Cardiac fibroblast (primary cell): Measurements from ENCODE around the gene PLCD3.
A peak's percentile ranks its signal among the peaks of the same experiment; 100 is the strongest.
"Not testable (repeated sequence)": the region's sequence is repeated elsewhere in the genome, so short reads cannot be mapped to it uniquely, and the experiment has no call there.

Source experiments
- DNase-seq, 2 donors: peaks; one replicate each; pipeline versions ENCODE4 v3.0.0 to v3.0.0-alpha.2; 2010; ENCODE audit warnings: low read depth in 2 of 2
- H3K4me3 ChIP-seq, 2 donors: replicated peaks in 1 of 2; 1 replicate in 1 of 2; 2 replicates in 1 of 2; pipeline ENCODE4 v1.5.1; 2011; ENCODE audit warnings: low read depth in 2 of 2, low read length in 2 of 2, mild to moderate bottlenecking in 2 of 2, moderate library complexity in 1 of 2
- TF ChIP-seq, protein P1 (sequence below): IDR thresholded peaks from one replicate; pipeline ENCODE4 v1.5.1; 2011; ENCODE audit warnings: low read depth, mild to moderate bottlenecking, low read length, inconsistent platforms

The PLCD3 gene

DNA sequence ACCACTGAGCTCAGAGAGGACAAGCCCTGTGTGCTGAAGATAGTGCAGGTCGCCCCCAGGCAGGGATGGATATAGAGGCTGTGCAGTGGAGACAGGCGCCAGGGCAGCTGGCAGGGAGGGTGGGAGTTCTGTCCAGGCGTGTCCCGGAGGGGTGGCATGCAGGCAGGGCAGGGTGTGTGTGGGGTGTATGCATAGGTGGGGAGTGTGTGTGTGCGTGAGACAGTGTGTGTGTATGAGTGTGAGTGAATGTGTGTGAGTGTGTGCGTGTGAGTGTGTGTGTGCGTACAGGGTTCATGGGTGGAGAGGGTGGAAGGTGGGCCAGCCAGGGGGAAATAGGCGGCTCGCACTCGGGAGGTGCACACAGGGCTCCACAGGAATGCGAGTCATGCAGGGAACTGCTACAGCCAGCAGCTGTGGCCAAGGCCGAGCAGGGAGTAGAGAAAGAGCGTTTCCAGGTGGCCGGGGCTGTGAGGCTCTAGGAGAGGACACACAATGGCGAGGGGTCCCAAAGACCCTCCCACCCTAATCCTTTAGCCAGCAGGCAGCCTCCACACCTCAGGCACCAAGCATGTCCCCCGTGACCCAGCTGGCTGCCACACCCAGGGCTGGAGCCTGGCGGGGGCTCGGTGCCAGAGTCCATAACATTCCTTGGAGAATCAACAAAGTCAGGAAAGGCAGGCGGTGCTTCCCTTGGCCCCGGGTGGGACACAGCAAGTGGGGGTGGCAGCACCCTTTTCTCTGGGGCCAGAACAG lies 4.6 kb downstream of the PLCD3 start:
- TF ChIP-seq, protein P1, sequence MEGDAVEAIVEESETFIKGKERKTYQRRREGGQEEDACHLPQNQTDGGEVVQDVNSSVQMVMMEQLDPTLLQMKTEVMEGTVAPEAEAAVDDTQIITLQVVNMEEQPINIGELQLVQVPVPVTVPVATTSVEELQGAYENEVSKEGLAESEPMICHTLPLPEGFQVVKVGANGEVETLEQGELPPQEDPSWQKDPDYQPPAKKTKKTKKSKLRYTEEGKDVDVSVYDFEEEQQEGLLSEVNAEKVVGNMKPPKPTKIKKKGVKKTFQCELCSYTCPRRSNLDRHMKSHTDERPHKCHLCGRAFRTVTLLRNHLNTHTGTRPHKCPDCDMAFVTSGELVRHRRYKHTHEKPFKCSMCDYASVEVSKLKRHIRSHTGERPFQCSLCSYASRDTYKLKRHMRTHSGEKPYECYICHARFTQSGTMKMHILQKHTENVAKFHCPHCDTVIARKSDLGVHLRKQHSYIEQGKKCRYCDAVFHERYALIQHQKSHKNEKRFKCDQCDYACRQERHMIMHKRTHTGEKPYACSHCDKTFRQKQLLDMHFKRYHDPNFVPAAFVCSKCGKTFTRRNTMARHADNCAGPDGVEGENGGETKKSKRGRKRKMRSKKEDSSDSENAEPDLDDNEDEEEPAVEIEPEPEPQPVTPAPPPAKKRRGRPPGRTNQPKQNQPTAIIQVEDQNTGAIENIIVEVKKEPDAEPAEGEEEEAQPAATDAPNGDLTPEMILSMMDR = no peak
- DNase-seq = peak in 1 of 2 donors; percentile 55
- no peak overlapping the region for H3K4me3 ChIP-seq

DNA sequence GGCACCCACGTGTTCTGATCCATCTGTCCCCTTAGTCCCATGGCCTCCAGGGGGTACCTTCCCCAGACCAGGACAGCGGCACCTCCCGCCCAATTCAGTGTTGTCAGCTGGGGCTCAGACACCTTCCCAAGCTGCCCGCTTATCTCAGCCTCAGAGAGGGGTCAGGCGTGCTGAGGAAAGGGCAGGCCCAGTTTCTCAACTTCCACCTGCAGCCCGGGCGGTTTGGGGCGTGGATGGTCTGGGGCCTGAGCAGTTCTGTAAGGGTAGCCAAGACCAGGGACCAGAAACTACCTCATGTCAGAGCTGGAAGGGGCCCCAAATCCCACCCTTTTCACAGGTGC lies 5.1 kb downstream of the PLCD3 start:
- H3K4me3 ChIP-seq = no peak overlapping the region
- TF ChIP-seq, protein P1 = no peak
- DNase-seq = no peak

DNA sequence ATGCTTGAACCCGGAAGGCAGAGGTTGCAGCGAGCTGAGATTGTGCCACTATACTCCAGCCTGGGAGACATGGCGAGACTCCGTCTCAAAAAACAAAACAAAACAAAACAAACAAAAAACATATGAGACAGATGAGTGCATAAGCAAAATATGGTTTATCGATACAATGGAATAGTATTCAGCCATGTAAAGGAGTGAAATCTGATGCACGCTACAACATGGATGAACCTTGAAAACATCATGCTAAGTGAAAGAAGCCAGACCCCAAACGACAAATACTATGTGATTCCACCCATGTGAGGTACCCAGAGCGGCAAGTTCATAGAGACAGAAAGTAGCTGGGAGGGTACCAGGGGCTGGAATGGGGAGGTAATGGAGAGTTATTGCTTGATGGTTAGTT lies 6.8 kb downstream of the PLCD3 start:
- DNase-seq = no peak
- H3K4me3 ChIP-seq = no peak overlapping the region
- TF ChIP-seq, protein P1 = no peak

DNA sequence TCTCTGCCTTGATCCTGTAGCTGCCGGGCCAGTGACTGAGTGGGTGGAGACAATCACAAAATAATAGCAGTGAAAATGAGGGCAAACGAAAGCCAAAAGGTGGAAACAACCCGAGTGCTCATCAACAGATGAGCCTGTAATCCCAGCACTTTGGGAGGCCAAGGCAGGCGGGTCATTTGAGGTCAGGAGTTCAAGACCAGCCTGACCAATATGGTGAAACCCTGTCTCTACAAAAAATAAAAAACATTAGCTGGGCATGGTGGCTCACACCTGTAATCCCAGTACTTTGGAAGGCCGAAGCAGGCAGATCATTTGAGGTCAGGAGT lies 7.6 kb downstream of the PLCD3 start:
- DNase-seq, H3K4me3 ChIP-seq: not testable (repeated sequence)

DNA sequence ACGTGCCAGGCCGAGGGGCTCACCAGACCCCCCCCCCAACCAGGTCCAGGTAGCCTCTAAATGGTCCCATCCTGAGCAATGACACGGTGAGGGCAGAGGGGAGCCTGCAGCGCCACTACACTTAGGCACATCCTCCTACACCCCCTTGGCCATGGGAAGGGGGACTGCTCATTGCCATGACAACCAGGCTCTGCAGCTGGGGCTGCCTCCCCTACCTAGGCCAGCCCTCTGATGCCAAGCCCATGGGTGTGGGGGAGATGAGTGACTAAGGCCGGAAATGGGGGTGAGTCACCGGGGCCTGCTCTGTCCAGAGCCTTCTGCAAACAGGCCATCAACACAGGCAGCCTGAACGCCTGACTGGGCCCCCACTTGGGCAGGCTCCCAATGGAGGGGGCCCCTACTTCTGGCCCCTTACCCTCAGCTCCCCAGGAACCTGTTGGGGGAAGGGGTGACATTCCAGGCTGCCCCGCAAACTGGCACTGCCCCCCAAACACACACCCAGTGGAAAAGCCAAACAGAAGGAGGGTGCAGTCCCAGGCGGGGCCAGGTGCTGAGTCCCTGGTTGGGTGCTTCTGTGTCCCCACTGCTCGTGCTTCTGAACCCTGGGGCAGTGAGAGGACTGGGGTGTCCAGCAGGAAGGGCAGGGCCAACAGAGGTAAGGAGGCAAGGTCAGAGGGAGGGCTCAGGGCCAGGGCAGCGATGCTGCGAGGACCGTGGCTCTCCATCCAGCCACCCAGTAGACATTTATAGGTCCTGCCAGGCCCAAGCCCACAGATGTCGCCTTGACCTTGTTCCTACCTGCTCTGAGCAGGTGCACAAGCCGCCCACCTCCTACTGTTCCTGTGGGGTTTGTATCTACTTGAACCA lies 8.2 kb downstream of the PLCD3 start:
- peak; percentile 88 for DNase-seq
- no peak overlapping the region for H3K4me3 ChIP-seq
- TF ChIP-seq, protein P1 = no peak

DNA sequence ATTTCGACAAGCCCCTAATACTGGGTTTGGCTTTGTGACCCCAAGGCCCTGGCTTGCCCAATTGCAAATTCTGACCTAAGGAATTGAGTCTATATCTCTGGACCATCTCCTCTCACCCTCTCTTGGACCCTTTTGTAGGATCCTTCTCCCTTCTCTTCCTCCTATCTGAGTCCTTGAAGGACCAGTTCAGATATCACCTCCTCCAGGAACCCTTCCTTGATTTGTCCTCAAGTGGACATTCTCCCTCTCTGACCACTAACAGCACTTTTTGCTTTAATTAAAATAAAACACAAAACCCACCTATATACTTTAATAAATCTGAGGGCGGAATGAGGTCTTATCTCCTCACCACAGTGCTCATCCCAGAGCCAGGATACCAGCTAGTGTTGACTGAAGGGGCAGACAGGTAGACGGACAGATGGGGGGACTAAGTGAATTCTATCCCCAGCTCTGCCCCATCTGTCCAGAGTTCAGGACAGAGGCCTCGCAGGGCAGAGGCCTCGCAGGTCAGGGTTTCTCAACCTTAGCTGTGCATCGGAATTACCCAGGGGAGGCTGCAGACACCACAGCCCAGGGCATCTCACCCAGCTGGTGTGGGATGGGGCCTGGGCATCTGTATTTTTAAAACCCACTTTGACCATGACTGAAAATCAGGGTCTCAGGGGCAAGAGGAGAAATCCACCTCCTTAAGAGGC lies 9.1 kb downstream of the PLCD3 start:
- DNase-seq = no peak
- TF ChIP-seq, protein P1 = no peak
- no peak overlapping the region for H3K4me3 ChIP-seq

DNA sequence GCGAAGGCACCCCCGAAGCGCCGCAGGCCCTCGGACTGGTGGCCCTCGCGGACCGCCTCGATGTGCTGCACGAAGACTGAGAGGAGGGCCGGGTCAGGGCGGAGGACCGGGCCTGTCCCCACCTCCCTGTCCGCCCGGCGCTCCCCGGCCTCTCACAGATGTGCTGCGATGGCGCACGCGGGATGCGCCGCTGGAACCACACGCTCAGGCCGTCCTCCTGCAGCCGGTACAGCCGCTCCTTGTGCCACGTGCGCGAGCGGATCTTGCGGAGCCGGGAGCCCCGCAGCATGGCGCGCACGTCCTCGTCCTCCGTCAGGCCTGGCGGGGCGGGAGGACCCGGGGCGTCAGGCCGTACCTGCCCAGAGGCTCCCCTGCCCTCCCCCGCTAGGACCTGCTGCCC lies 11.3 kb downstream of the PLCD3 start:
- DNase-seq = no peak
- H3K4me3 ChIP-seq = no peak overlapping the region
- TF ChIP-seq, protein P1 = no peak
